H4 (cell line): Measurements from ENCODE around the gene SLC9A4. TPM values are rescaled to one million over a fixed set of nuclear protein-coding genes. Genes with fewer than 3 reads are reported as not detected.

Source experiments
- DNase-seq: peaks from one replicate; pipeline ENCODE4 v3.0.0-alpha.2; 2015; ENCODE audit warnings: low spot score
- total RNA-seq: library from RNA; depleted of rRNA; stranded (reverse); fragments of >200 nt; shearing (Covaris generic); gene quantifications from 2 replicates; pipeline ENCODE4 v1.2.3, GENCODE V29; 2014

SLC9A4 gene
- total RNA-seq, 1 experiment from 2014 or later, result not detected

- DNase-seq, result no peak
Measured at GRCh38 chr2:102502576-102502975, 29.6 kb downstream of the SLC9A4 start.

GRCh38 chr2:102504833-102505232, 31.8 kb downstream of the SLC9A4 start:
- DNase-seq, result no peak

- DNase-seq, result no peak
Measured at GRCh38 chr2:102505290-102505689, 32.3 kb downstream of the SLC9A4 start.

- no peak for DNase-seq
Measured at GRCh38 chr2:102506743-102507142, 33.7 kb downstream of the SLC9A4 start.

DNA sequence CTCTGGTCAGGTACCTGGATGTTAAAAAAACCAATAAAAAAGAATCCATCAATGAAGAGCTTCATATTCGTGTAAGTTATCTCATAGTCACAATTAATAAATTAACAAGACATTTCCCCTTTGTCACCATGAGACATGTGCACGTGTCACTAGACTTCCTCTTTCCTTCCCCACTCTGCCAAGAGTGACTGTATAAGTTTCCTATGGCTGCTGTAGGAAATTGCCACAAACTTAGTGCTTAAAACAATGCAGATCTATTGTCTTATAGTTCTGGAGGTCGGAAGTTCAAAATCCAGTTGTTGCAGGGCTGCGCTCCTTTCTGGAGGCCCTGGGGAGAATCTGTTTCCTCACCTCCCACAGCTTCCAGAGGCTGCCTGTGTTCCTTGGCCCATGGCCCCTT, 35.8 kb downstream of the SLC9A4 start:
- no peak for DNase-seq

- no peak for DNase-seq
Measured at GRCh38 chr2:102509749-102510148, 36.7 kb downstream of the SLC9A4 start.

DNA sequence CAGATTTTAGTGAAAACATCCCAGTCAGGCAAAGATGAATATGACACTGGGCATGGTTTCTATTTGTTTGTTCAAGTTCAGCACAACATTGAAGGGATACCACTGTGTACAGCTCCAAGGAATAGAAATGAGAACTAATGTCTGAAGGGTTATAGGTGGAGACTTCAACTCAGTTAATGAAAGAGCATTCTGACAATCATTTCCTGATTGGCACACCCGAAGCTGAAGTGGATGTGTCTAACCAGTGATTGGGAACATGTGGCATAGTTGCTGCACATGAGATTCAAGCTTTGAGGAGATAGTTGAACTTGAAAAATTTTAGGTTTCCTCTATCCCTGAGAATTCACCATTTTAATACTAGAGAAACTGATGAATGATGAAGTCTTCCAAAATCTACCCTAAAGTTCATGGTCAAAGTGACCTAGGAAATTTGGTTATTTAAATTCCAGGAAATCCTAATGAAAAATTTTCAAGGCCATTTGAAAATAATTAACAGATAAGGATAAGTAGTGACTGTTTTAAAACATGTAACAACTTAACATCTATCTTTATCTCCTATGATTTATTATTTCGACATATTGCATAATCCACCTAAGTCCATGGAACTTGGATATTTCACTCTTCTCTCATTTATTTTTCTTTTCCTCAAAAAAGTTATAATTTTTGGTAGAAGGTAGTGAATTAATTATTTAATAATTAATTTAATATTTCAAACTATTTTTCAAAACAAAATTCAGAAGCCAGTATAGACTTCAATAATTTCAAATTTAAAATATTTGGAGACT, 38.0 kb downstream of the SLC9A4 start:
- no peak for DNase-seq

DNA sequence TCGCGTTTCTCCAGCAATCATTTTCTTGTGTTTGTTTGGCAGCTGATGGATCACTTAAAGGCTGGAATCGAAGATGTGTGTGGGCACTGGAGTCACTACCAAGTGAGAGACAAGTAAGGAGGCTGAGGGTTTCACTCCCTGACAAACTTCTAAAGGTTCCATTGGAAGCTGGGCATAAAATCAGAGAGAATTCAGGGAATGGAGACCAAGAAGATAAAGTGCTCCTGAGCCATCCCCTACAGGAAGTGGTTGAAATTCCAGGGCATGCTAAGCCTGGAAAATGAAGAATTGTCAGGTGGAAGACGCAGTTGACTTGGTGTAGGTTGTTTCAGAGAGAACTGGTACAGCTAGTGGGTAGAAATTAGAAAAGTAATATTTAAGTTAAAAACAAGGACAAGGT, 39.1 kb downstream of the SLC9A4 start:
- DNase-seq, result no peak

GRCh38 chr2:102513355-102513939, 40.4 kb downstream of the SLC9A4 start:
- no peak for DNase-seq

DNA sequence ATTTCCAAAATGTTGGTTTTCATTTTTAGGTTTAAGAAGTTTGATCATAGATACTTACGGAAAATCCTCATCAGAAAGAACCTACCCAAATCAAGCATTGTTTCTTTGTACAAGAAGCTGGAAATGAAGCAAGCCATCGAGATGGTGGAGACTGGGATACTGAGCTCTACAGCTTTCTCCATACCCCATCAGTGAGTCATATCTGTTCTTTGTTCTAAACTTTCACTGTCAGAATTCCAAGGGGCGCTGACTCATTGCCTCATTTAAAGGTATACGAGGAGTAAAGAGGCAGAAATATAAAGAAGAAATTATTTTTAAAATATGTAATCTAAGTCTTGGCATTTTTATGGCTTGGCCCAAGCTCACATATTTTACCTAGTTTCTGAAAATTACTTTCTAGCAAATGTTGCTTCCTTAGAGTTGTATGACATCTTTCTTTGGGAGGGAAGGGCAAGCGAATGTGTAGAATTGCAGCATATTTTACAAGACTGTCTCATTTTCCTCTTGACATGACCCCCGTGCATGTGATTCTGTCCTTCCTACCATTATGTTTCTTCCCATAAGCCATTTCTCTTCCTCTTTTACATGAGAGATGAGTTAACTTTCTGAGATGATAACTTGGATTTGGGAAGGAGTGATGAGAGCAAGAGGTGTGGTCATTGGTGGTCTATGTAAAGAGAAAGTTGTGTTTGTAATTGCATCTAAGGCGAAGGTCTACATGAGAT, 41.2 kb downstream of the SLC9A4 start:
- DNase-seq, result peak; percentile 79

GRCh38 chr2:102515851-102516250, 42.8 kb downstream of the SLC9A4 start:
- no peak for DNase-seq

GRCh38 chr2:102518170-102518569, 45.1 kb downstream of the SLC9A4 start:
- no peak for DNase-seq

- DNase-seq, result peak; percentile 47
Measured at GRCh38 chr2:102520009-102520408, 47.0 kb downstream of the SLC9A4 start.

DNA sequence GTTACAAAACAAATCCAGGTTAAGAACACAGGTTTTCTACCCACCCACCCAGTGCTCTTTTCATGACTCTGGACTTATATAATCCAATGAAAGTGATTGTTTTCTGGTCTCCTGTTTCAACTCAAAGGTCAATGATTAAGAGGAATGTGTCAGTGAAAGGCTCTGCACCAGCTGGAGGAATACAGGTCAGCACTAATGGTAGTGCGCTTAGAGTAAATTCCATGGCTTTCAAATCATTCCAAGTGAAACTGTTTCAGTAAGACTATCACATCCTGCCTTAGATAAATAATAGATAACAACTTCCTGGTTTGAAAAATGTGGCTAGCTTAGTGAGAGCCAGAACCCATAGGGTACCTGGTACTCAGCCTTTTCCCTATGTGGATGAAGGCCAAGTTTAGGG, 47.8 kb downstream of the SLC9A4 start:
- DNase-seq, result no peak

DNA sequence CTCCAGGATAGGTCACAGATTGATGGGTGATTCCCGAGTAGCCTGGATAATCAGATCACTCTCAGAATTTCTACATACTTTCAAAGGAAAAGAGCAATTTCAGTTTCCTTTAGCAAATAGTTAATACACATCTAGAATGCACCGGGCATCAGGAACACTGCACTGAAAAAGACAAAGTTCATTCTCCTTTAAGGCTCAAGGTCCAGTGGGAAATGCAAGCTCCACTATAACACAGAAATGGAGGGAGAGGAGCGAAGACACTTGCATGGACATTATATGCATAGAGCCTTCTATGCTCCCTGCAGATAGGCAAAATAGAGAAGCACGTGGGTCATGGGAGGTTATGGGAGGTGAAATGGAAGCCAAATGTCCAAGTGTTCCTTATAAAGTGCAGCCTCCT, 49.1 kb downstream of the SLC9A4 start:
- DNase-seq, result no peak

GRCh38 chr2:102522890-102523289, 49.9 kb downstream of the SLC9A4 start:
- DNase-seq, result no peak

DNA sequence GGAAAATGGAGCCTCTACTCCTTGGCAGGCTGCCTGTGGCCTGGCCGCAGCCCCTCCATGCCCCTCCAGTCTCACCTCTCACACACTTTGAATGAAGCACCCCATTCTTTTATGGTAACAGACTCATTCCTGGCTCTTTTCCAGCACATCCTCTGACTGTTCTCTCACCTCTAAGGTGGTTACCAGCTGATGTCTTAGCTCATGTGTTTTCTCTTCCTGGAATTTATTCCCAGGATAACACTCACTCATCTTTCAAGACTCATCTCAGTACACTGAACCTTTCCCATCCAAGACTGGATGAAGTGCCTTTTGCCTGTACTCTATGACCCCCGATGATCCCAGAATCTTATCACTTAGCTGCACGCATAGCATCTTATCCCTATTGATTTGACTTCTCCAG, 50.6 kb downstream of the SLC9A4 start:
- DNase-seq, result no peak

DNA sequence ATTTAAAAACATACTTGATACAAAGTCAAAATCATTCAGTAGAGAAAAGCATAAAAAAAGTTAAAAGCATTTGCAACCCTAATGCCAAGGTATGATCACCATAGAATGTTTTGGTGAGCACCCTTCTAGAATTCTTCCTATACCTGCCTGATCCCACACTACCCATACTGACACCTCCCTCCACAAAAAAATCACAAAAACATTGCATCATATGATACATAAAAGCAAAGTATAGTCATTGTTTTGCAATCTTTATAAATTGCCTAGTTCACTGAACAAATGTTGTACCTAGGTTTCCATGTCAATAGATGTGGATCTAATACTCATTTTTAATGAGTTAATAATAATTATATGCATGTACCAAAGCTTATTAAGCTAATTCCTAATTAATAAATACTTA, 54.1 kb downstream of the SLC9A4 start:
- DNase-seq, result no peak

GRCh38 chr2:102538491-102538890, 65.5 kb downstream of the SLC9A4 start:
- DNase-seq, result no peak

- no peak for DNase-seq
Measured at GRCh38 chr2:102540882-102541281, 67.9 kb downstream of the SLC9A4 start.

GRCh38 chr2:102544182-102544581, 71.2 kb downstream of the SLC9A4 start:
- DNase-seq, result no peak

- no peak for DNase-seq
Measured at GRCh38 chr2:102547462-102547861, 74.4 kb downstream of the SLC9A4 start.

GRCh38 chr2:102549027-102549426, 76.0 kb downstream of the SLC9A4 start:
- DNase-seq, result no peak
